GM19240 (cell line): ENCODE measurements around the gene HOXC10.

ENCODE experiments used
- DNase-seq: peaks from one replicate; pipeline ENCODE4 v3.0.0; 2011; ENCODE audit warnings: low spot score; ENCODE audit not compliant: insufficient read length

Gene HOXC10

DNA sequence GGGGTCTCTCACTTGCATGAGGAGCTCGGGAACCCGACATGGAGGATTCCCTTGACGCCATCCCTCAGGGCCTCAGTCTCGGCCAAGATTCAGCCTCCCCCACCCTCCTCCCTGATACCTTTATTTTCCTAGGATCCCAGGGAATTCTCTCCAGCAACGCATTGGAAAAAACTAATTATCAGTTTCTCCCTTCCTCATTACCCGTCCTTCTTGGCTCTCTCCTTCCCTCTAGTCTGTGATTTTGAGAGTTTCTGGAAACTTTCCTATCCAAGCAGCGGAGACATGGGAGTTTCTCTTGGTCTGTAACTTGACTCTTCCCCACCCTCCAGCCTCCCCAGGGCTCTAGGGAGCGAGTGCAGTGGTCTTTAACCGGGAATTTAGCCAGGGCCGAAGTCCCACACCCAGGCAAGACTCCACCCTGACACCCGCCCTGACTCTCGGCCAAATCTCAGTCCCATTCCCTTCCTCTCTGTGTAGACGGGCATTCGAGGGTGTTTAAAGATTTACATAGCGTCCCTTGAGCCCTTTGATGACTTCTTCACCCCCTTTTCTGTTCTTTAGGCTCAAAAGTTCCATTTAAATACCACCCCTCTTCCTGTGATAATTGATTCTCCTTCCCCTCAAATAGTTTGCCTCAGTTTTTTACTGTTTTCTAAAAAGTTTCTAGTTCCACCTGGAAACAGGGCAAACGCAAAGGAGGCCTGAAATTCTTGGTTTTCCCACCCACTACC lies 54.6 kb downstream of the HOXC10 start:
- no peak for DNase-seq
